Endodermal cell (in vitro differentiated cells): Measurements from ENCODE around the gene TRAIP. TPM values are rescaled to one million over a fixed set of nuclear protein-coding genes. Genes with fewer than 3 reads are reported as not detected.
"Not testable (repeated sequence)": the region's sequence is repeated elsewhere in the genome, so short reads cannot be mapped to it uniquely, and the experiment has no call there.

Experiments
- DNase-seq: peaks from one replicate; pipeline ENCODE4 v3.0.0-alpha.2; 2017
- H3K27ac ChIP-seq: 2 replicates; pipeline ENCODE4 v1.5.1; 2013; ENCODE audit warnings: mild to moderate bottlenecking, low read depth, low read length, moderate library complexity
- H3K27me3 ChIP-seq: 2 replicates; pipeline ENCODE4 v1.6.1; 2013; ENCODE audit warnings: mild to moderate bottlenecking, low read length, moderate library complexity; ENCODE audit not compliant: insufficient read depth, control insufficient read depth, poor library complexity, severe bottlenecking
- H3K36me3 ChIP-seq: 2 replicates; pipeline ENCODE4 v1.7.0; 2013; ENCODE audit warnings: mild to moderate bottlenecking, low read length, moderate library complexity; ENCODE audit not compliant: control insufficient read depth, insufficient read depth
- H3K4me1 ChIP-seq: one replicate; pipeline ENCODE4 v1.7.0; 2013; ENCODE audit warnings: low read length; ENCODE audit not compliant: control insufficient read depth, insufficient read depth
- H3K4me3 ChIP-seq: 2 replicates; pipeline ENCODE4 v1.5.1; 2013; ENCODE audit warnings: mild to moderate bottlenecking, low read length, moderate library complexity
- H3K9ac ChIP-seq: 2 replicates; pipeline ENCODE4 v1.6.1; 2013; ENCODE audit warnings: mild to moderate bottlenecking, low read length, moderate library complexity; ENCODE audit not compliant: poor library complexity, severe bottlenecking; ENCODE audit errors: extremely low read depth
- H3K9me3 ChIP-seq: 2 replicates; pipeline ENCODE4 v1.6.1; 2013; ENCODE audit warnings: mild to moderate bottlenecking, low read length, moderate library complexity; ENCODE audit not compliant: control insufficient read depth
- H3K27ac Mint-ChIP-seq: 2 replicates; pipeline ENCODE4 v1.8.0; 2020; ENCODE audit warnings: mixed read lengths
- H3K27me3 Mint-ChIP-seq: 2 replicates; pipeline ENCODE4 v1.8.0; 2021; ENCODE audit warnings: mild to moderate bottlenecking, mixed read lengths; ENCODE audit not compliant: insufficient read depth
- H3K36me3 Mint-ChIP-seq: 2 replicates; pipeline ENCODE4 v1.8.0; 2020; ENCODE audit warnings: low read depth, mixed read lengths
- H3K4me1 Mint-ChIP-seq: 2 replicates; pipeline ENCODE4 v1.8.0; 2020; ENCODE audit warnings: mixed read lengths
- H3K4me3 Mint-ChIP-seq: 2 replicates; pipeline ENCODE4 v1.8.0; 2020; ENCODE audit warnings: mild to moderate bottlenecking, moderate library complexity, mixed read lengths
- H3K9me3 Mint-ChIP-seq: 2 replicates; pipeline ENCODE4 v1.8.0; 2020; ENCODE audit warnings: mild to moderate bottlenecking, mixed read lengths
- WGBS, 2 experiments: methylation state at CpG; one replicate each; pipeline versions ENCODE4 v1.1.5 to v1.1.7; 2013; ENCODE audit warnings: missing lambda C conversion rate in 2 of 2, mixed read lengths in 1 of 2; ENCODE audit not compliant: insufficient coverage in 1 of 2, insufficient read length in 1 of 2; 5-methylcytosine and 5-hydroxymethylcytosine counted together
- long read RNA-seq, 4 experiments: library from polyadenylated mRNA in 2 of 4; library from RNA in 1 of 4; library from capped mRNA in 1 of 4; stranded (forward) in 3 of 4; unstranded in 1 of 4; transcript quantifications; one replicate each; pipeline ENCODE4 v2.0.0, GENCODE V29; 2020 to 2021; ENCODE audit warnings: inconsistent platforms in 1 of 4
- polyA plus RNA-seq, 2 experiments: library from polyadenylated mRNA; stranded (reverse); fragments of 50-300 nt; gene quantifications; one replicate each; pipeline ENCODE4 v1.2.3, GENCODE V29; 2013
- total RNA-seq, 2 donors: library from RNA; stranded (reverse); fragmentation: NEBNext Ultra II Directional in 1 of 2; extraction: Animal tissue kit (Norgen Biotek cat#: 25700) in 1 of 2; gene quantifications; 2 replicates in 1 of 2; 3 replicates in 1 of 2; pipeline ENCODE4 v1.2.1, GENCODE V29; 2021
- TF ChIP-seq, protein P1 (sequence below): fragments of 200-600 bp; sonication (generic); conservative IDR thresholded peaks from 2 replicates; pipeline ENCODE4 v1.5.0; 2021; ENCODE audit warnings: antibody characterized with exemption, mild to moderate bottlenecking

TRAIP gene, protein sequence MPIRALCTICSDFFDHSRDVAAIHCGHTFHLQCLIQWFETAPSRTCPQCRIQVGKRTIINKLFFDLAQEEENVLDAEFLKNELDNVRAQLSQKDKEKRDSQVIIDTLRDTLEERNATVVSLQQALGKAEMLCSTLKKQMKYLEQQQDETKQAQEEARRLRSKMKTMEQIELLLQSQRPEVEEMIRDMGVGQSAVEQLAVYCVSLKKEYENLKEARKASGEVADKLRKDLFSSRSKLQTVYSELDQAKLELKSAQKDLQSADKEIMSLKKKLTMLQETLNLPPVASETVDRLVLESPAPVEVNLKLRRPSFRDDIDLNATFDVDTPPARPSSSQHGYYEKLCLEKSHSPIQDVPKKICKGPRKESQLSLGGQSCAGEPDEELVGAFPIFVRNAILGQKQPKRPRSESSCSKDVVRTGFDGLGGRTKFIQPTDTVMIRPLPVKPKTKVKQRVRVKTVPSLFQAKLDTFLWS
- 10 to 100 TPM; 22.3 to 32.8 TPM for total RNA-seq
- 26.8 TPM for polyA plus RNA-seq (2013, experiment 1 of 2)
- polyA plus RNA-seq (2013, experiment 2 of 2): 22.5 TPM
- long read RNA-seq, experiment 1, partial matches to known transcripts: 5 of 11 reads
- long read RNA-seq, experiment 1, other reads (novel, unspliced or antisense): 2 of 11 reads
- long read RNA-seq, experiment 2, transcript TRAIP-201 (15 exons, 2,028 nt): major isoform, 11 of 17 reads
- long read RNA-seq, experiment 2, partial matches to known transcripts: 3 of 17 reads
- long read RNA-seq, experiment 2, other reads (novel, unspliced or antisense): 3 of 17 reads
- long read RNA-seq, experiment 3, transcript TRAIP-201 (15 exons, 2,028 nt): major isoform, 46 of 68 reads
- long read RNA-seq, experiment 3, partial matches to known transcripts: 2 of 68 reads
- long read RNA-seq, experiment 3, other reads (novel, unspliced or antisense): 20 of 68 reads
- long read RNA-seq, experiment 4, transcript TRAIP-201 (15 exons, 2,028 nt): major isoform, 5 of 13 reads
- long read RNA-seq, experiment 4, partial matches to known transcripts: 6 of 13 reads
- long read RNA-seq, experiment 4, other reads (novel, unspliced or antisense): 2 of 13 reads

DNA sequence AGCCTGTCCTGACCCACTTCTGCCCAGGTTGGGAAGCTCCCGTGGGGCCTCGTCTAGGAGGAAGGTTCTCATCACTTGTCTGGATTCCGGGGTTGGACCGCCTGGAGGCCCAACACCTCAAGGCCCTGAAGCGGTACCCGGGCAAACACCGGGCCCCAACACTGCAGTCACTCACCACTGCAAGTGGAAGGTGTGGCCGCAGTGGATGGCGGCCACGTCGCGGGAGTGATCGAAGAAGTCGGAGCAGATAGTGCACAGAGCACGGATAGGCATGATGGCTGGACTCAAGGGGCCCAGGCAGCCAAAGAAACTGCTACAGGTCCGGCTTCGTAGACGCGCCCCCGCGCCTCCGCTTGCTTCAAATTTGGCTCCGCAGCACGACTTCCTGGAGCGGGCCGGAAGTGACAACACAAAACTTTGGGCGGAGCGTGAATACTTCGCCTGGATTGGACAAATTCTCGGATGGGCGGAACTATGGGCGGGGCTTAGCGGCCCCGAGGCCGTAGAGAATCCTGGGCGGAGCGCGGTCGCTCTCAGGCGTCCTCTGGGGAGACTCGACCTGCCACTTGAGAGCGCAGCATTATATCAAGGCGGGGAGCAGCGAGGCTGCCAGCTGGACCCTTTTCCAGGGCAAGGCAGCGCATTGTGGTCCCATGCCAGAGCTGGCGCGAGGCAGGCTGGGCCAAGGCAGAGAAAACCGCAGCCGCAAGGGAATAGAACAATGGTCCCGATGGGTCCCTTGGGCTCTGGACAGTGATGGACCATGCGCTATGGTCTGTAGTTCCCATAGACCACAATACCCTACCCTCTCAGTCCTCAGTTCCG is at the start of gene TRAIP:
TRAIP (minus strand) TSS at position 384 of the 825 bp plus-strand sequence; CDS start at position 273, 111 bp downstream.
- no peaks in the 10 kb centered on the region for H3K27me3 ChIP-seq
- Mint-ChIP-seq H3K4me1 (peaks cover 3% of the 10 kb centered on the region), H3K27me3 (no peaks in the 10 kb centered on the region), H3K9me3 (no peaks in the 10 kb centered on the region), H3K36me3 (peaks cover 8% of the 10 kb centered on the region), H3K4me3 (peak within 1 kb of the TSS; percentile 88), H3K27ac (peak within 1 kb of the TSS; percentile 86)
- H3K9me3 ChIP-seq: no peaks in the 10 kb centered on the region
- no peaks in the 10 kb centered on the region for H3K4me1 ChIP-seq
- peak within 1 kb of the TSS; percentile 69 for H3K9ac ChIP-seq
- WGBS, 2 experiments: 4 to 6% methylated on average over 35 to 52 of the region's 52 CpGs
- TF ChIP-seq, protein P1, sequence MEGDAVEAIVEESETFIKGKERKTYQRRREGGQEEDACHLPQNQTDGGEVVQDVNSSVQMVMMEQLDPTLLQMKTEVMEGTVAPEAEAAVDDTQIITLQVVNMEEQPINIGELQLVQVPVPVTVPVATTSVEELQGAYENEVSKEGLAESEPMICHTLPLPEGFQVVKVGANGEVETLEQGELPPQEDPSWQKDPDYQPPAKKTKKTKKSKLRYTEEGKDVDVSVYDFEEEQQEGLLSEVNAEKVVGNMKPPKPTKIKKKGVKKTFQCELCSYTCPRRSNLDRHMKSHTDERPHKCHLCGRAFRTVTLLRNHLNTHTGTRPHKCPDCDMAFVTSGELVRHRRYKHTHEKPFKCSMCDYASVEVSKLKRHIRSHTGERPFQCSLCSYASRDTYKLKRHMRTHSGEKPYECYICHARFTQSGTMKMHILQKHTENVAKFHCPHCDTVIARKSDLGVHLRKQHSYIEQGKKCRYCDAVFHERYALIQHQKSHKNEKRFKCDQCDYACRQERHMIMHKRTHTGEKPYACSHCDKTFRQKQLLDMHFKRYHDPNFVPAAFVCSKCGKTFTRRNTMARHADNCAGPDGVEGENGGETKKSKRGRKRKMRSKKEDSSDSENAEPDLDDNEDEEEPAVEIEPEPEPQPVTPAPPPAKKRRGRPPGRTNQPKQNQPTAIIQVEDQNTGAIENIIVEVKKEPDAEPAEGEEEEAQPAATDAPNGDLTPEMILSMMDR: no peak
- H3K27ac ChIP-seq: peak within 1 kb of the TSS; percentile 54
- peak within 1 kb of the TSS; percentile 95 for H3K4me3 ChIP-seq
- peak; percentile 98 for DNase-seq
- H3K36me3 ChIP-seq: no peaks in the 10 kb centered on the region

DNA sequence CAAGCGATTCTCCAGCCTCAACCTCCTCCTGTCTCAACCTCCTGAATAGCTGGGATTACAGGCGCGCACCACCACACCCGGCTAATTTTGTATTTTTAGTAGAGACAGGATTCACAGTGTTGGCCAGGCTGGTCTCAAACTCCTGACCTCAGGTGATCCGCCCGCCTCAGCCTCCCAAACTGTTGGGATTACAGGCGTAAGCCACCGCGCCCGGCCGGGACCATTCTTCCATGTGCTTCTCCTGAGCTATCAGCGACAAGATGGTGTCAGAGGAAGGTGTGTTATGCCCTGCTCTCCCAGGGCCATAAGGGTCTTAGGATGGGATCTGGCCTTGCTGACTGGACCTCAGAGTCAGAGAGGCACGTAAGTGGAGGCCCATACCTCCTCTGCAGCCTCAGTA is 48.1 kb upstream of the TRAIP start:
- H3K27ac Mint-ChIP-seq, H3K9ac ChIP-seq, H3K27ac ChIP-seq, H3K36me3 ChIP-seq, DNase-seq, H3K36me3 Mint-ChIP-seq, H3K9me3 ChIP-seq, H3K27me3 Mint-ChIP-seq, H3K27me3 ChIP-seq, H3K4me3 ChIP-seq, H3K9me3 Mint-ChIP-seq: not testable (repeated sequence)
- Mint-ChIP-seq H3K4me1 (peaks cover 33% of the 10 kb centered on the region), H3K4me3 (peak overlapping the region; percentile 45)
- H3K4me1 ChIP-seq: peaks cover 22% of the 10 kb centered on the region
- 89 to 96% methylated on average over 8 to 13 of the region's 13 CpGs for WGBS, 2 experiments

DNA sequence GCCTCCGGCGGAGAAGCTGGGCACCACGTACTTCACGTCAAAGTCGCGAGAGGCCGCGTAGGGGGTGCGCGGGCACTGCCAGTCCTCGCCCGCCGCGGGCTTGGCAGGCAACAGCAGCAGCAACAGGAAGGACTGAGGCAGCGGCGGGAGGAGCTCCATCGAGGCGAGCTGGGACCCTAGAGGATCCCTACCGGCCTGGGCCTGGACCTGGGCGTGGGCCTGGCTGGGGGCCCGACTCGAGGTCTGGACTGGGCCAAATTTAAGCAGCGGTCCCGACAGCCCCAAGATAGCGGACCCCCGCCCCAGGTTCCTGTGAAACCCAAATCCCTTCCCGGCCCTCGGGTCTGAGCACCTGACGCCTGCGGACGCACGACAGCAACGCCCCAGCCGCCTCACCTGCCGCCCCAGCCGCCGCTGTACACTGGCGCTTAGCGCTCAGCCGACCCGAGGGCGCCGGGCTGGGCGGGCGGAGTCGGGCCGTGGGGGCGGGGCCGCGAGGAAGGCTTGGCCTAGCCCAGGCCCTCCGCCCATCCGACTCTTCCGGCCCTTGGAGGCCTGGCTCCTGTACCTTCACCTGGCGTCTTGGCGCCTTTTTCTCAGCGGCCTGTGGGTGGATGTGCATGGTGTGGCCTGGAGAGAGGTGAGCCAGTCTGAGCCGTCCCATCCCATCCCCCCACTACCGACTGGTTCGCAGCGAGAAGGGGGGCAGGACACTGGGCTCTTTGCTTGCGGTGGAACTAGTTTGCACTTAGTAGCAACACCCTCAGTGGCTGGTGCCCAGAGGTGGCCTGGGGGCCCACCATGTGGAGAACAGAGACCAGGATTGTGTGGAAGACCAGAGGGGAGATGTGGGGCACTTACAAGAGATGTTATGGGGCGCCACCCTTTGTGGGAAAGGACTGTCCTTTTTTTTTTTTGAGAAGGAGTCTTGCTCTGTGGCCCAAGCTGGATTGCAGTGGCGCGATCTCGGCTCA is 47.4 kb upstream of the TRAIP start, which contains the start of gene MST1R:
MST1R (minus strand) TSS at position 423 of the 974 bp plus-strand sequence; CDS start at position 159, 264 bp downstream.
- TF ChIP-seq, protein P1: peak; percentile 22
- Mint-ChIP-seq H3K27me3 (peaks cover 3% of the 10 kb centered on the region), H3K4me3 (peak within 1 kb of the TSS; percentile 45), H3K27ac (peak within 1 kb of the TSS; percentile 86), H3K4me1 (peaks cover 26% of the 10 kb centered on the region), H3K9me3 (no peaks in the 10 kb centered on the region), H3K36me3 (no peaks in the 10 kb centered on the region)
- peak; percentile 97 for DNase-seq
- no peak within 1 kb of the TSS for H3K27ac ChIP-seq
- H3K27me3 ChIP-seq: no peaks in the 10 kb centered on the region
- 45 to 58% methylated on average over 38 to 65 of the region's 65 CpGs for WGBS, 2 experiments
- H3K4me3 ChIP-seq: no peak within 1 kb of the TSS
- H3K9ac ChIP-seq: no peak within 1 kb of the TSS
- peaks cover 16% of the 10 kb centered on the region for H3K4me1 ChIP-seq
- H3K9me3 ChIP-seq: no peaks in the 10 kb centered on the region
- H3K36me3 ChIP-seq: no peaks in the 10 kb centered on the region
